HG02938 (cell line): ENCODE results near the gene CAMSAP2.

Source experiments
- ATAC-seq: cut with Tn5 transposase; IDR thresholded peaks from one replicate; pipeline ENCODE4 v1.9.1; 2021; ENCODE audit warnings: mild to moderate bottlenecking, moderate library complexity; ENCODE audit not compliant: unreplicated experiment

Gene CAMSAP2

GRCh38 chr1:200838676-200839445 is 100.2 kb downstream of the CAMSAP2 start:
- ATAC-seq: no peak

GRCh38 chr1:200845360-200845759 is 106.7 kb downstream of the CAMSAP2 start:
- no peak for ATAC-seq

GRCh38 chr1:200846398-200846797 is 107.7 kb downstream of the CAMSAP2 start:
- no peak for ATAC-seq

- ATAC-seq: no peak
Measured at GRCh38 chr1:200849430-200849829, 110.7 kb downstream of the CAMSAP2 start.

- no peak for ATAC-seq
Measured at GRCh38 chr1:200850554-200850953, 111.9 kb downstream of the CAMSAP2 start.

GRCh38 chr1:200856716-200857357 is 118.1 kb downstream of the CAMSAP2 start:
- ATAC-seq: no peak

GRCh38 chr1:200857804-200858203 is 119.1 kb downstream of the CAMSAP2 start:
- ATAC-seq: no peak

GRCh38 chr1:200861937-200862647 is 123.4 kb downstream of the CAMSAP2 start:
- ATAC-seq: peak; percentile 31

- no peak for ATAC-seq
Measured at GRCh38 chr1:200862713-200863415, 124.2 kb downstream of the CAMSAP2 start.

- ATAC-seq: no peak
Measured at GRCh38 chr1:200866116-200866515, 127.4 kb downstream of the CAMSAP2 start.

- peak; percentile 87 for ATAC-seq
Measured at GRCh38 chr1:200866521-200866920, 127.8 kb downstream of the CAMSAP2 start.

GRCh38 chr1:200867018-200867811 is 128.5 kb downstream of the CAMSAP2 start:
- no peak for ATAC-seq

GRCh38 chr1:200869376-200869752 is 130.7 kb downstream of the CAMSAP2 start:
- no peak for ATAC-seq

GRCh38 chr1:200869753-200870391 is 131.2 kb downstream of the CAMSAP2 start:
- peak; percentile 30 for ATAC-seq

- ATAC-seq: no peak
Measured at GRCh38 chr1:200872446-200873115, 133.9 kb downstream of the CAMSAP2 start, which contains the start of gene GPR25. TSS of gene GPR25 (plus strand) at chr1:200872981. CDS start at chr1:200873038, 57 bp downstream.

- no peak for ATAC-seq
Measured at GRCh38 chr1:200873116-200873670, 134.5 kb downstream of the CAMSAP2 start.

- ATAC-seq: no peak
Measured at GRCh38 chr1:200873671-200874397, 135.1 kb downstream of the CAMSAP2 start.

GRCh38 chr1:200874694-200875093 is 136.0 kb downstream of the CAMSAP2 start:
- no peak for ATAC-seq
